Endodermal cell (in vitro differentiated cells): ENCODE data around the gene S100A10. TPM values are rescaled to one million over a fixed set of nuclear protein-coding genes. Genes with fewer than 3 reads are reported as not detected.

Experiments
- DNase-seq: peaks from one replicate; pipeline ENCODE4 v3.0.0-alpha.2; 2017
- H3K27ac ChIP-seq: 2 replicates; pipeline ENCODE4 v1.5.1; 2013; ENCODE audit warnings: mild to moderate bottlenecking, low read depth, low read length, moderate library complexity
- H3K27me3 ChIP-seq: 2 replicates; pipeline ENCODE4 v1.6.1; 2013; ENCODE audit warnings: mild to moderate bottlenecking, low read length, moderate library complexity; ENCODE audit not compliant: insufficient read depth, control insufficient read depth, poor library complexity, severe bottlenecking
- H3K36me3 ChIP-seq: 2 replicates; pipeline ENCODE4 v1.7.0; 2013; ENCODE audit warnings: mild to moderate bottlenecking, low read length, moderate library complexity; ENCODE audit not compliant: control insufficient read depth, insufficient read depth
- H3K4me1 ChIP-seq: one replicate; pipeline ENCODE4 v1.7.0; 2013; ENCODE audit warnings: low read length; ENCODE audit not compliant: control insufficient read depth, insufficient read depth
- H3K4me3 ChIP-seq: 2 replicates; pipeline ENCODE4 v1.5.1; 2013; ENCODE audit warnings: mild to moderate bottlenecking, low read length, moderate library complexity
- H3K9ac ChIP-seq: 2 replicates; pipeline ENCODE4 v1.6.1; 2013; ENCODE audit warnings: mild to moderate bottlenecking, low read length, moderate library complexity; ENCODE audit not compliant: poor library complexity, severe bottlenecking; ENCODE audit errors: extremely low read depth
- H3K9me3 ChIP-seq: 2 replicates; pipeline ENCODE4 v1.6.1; 2013; ENCODE audit warnings: mild to moderate bottlenecking, low read length, moderate library complexity; ENCODE audit not compliant: control insufficient read depth
- H3K27ac Mint-ChIP-seq: 2 replicates; pipeline ENCODE4 v1.8.0; 2020; ENCODE audit warnings: mixed read lengths
- H3K27me3 Mint-ChIP-seq: 2 replicates; pipeline ENCODE4 v1.8.0; 2021; ENCODE audit warnings: mild to moderate bottlenecking, mixed read lengths; ENCODE audit not compliant: insufficient read depth
- H3K36me3 Mint-ChIP-seq: 2 replicates; pipeline ENCODE4 v1.8.0; 2020; ENCODE audit warnings: low read depth, mixed read lengths
- H3K4me1 Mint-ChIP-seq: 2 replicates; pipeline ENCODE4 v1.8.0; 2020; ENCODE audit warnings: mixed read lengths
- H3K4me3 Mint-ChIP-seq: 2 replicates; pipeline ENCODE4 v1.8.0; 2020; ENCODE audit warnings: mild to moderate bottlenecking, moderate library complexity, mixed read lengths
- H3K9me3 Mint-ChIP-seq: 2 replicates; pipeline ENCODE4 v1.8.0; 2020; ENCODE audit warnings: mild to moderate bottlenecking, mixed read lengths
- WGBS, 2 experiments: methylation state at CpG; one replicate each; pipeline versions ENCODE4 v1.1.5 to v1.1.7; 2013; ENCODE audit warnings: missing lambda C conversion rate in 2 of 2, mixed read lengths in 1 of 2; ENCODE audit not compliant: insufficient coverage in 1 of 2, insufficient read length in 1 of 2; 5-methylcytosine and 5-hydroxymethylcytosine counted together
- total RNA-seq, 2 donors: library from RNA; stranded (reverse); fragmentation: NEBNext Ultra II Directional in 1 of 2; extraction: Animal tissue kit (Norgen Biotek cat#: 25700) in 1 of 2; gene quantifications; 2 replicates in 1 of 2; 3 replicates in 1 of 2; pipeline ENCODE4 v1.2.1, GENCODE V29; 2021
- TF ChIP-seq, protein P1 (sequence below): fragments of 200-600 bp; sonication (generic); conservative IDR thresholded peaks from 2 replicates; pipeline ENCODE4 v1.5.0; 2021; ENCODE audit warnings: antibody characterized with exemption, mild to moderate bottlenecking

The S100A10 gene
- total RNA-seq, 2 donors from 2014 or later: 352 to 880 TPM

- Histone ChIP-seq H3K4me3 (peak overlapping the region; percentile 91), H3K36me3 (peaks cover 22% of the 10 kb centered on the region), H3K27me3 (peaks cover 15% of the 10 kb centered on the region), H3K9me3 (no peaks in the 10 kb centered on the region), H3K4me1 (peaks cover 8% of the 10 kb centered on the region), H3K9ac (peak overlapping the region; percentile 59), H3K27ac (no peak overlapping the region)
- H3K27me3 Mint-ChIP-seq: peaks cover 3% of the 10 kb centered on the region
- H3K27ac Mint-ChIP-seq: peak overlapping the region; percentile 91
- H3K36me3 Mint-ChIP-seq: peaks cover 20% of the 10 kb centered on the region
- peak overlapping the region; percentile 84 for H3K4me3 Mint-ChIP-seq
- TF ChIP-seq, protein P1, sequence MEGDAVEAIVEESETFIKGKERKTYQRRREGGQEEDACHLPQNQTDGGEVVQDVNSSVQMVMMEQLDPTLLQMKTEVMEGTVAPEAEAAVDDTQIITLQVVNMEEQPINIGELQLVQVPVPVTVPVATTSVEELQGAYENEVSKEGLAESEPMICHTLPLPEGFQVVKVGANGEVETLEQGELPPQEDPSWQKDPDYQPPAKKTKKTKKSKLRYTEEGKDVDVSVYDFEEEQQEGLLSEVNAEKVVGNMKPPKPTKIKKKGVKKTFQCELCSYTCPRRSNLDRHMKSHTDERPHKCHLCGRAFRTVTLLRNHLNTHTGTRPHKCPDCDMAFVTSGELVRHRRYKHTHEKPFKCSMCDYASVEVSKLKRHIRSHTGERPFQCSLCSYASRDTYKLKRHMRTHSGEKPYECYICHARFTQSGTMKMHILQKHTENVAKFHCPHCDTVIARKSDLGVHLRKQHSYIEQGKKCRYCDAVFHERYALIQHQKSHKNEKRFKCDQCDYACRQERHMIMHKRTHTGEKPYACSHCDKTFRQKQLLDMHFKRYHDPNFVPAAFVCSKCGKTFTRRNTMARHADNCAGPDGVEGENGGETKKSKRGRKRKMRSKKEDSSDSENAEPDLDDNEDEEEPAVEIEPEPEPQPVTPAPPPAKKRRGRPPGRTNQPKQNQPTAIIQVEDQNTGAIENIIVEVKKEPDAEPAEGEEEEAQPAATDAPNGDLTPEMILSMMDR: peak; percentile 13
- DNase-seq: peak; percentile 64
- no peaks in the 10 kb centered on the region for H3K9me3 Mint-ChIP-seq
- 11 to 21% methylated on average over 11 to 17 of the region's 17 CpGs for WGBS, 2 experiments
- peaks cover 34% of the 10 kb centered on the region for H3K4me1 Mint-ChIP-seq
These were observed 42.0 kb upstream of the S100A10 start for GRCh38 chr1:152035539-152036266.

DNA sequence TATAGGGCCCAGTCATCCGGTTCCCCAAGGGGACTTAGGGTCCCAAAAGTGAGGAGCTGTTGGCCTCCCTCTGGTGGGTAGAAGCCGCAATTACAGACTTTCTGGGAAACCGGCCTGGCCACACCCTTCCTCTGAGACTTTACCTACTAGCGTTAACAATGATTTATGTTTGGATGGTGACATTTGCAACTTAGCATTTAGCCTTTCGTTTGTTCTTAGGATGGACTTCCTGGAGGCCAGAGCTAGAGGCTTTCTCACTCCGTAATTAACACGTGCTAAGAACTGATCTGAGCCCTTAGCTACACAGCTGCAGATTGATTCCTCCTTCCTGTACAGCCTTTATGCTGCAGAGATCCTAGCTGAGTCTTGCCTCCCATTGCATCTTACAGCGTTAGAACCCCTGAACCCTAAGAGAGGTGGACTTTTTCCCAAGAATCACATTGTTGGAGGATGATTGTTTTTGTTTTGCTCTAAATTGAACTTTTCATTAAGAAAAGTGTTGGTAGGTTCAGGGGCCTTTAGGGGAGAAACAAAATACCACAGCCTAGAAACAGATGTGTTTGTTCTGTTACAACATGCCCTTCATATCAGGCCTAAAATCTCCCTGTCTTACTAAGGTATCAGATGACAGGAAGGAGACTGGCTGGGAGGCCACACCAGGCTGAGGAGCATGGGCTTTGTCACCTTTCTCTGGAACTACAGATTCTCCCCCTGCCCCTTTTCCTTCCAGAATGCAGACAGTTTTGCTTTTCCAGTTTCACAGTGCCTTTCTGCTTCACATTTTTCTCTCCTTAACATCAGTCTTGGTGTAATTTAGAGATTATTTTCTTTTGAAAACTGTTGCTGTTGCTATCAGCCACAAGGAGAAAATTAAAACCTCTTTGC lies 41.2 kb upstream of the S100A10 start:
- H3K36me3 Mint-ChIP-seq: peaks cover 20% of the 10 kb centered on the region
- TF ChIP-seq, protein P1: peak; percentile 89

DNA sequence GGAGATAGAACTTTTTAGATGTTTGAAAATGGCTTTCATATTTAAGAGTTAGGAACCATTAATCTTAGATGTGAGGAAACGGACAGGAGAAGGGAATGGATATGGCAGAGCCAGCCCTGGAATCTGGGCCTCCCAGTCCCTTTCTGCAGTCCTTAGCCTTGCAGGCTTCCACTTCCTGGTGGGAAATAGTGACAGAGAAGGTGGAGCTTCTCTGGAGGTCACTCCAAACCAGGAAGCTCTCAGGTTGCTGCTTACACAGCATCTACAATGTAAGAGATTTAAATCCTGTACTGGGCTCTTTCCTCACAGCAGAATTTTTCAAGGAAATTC lies 40.6 kb upstream of the S100A10 start:
- peaks cover 20% of the 10 kb centered on the region for H3K36me3 Mint-ChIP-seq
- TF ChIP-seq, protein P1: no peak
- no peak for DNase-seq
- Histone ChIP-seq H3K9me3 (no peaks in the 10 kb centered on the region), H3K27ac (no peak overlapping the region), H3K4me1 (peaks cover 8% of the 10 kb centered on the region), H3K27me3 (peaks cover 9% of the 10 kb centered on the region), H3K36me3 (peaks cover 22% of the 10 kb centered on the region), H3K9ac (no peak overlapping the region), H3K4me3 (peak overlapping the region; percentile 91)
- no peaks in the 10 kb centered on the region for H3K9me3 Mint-ChIP-seq
- peaks cover 34% of the 10 kb centered on the region for H3K4me1 Mint-ChIP-seq
- peaks cover 3% of the 10 kb centered on the region for H3K27me3 Mint-ChIP-seq
- WGBS, 2 experiments: 76 to 82% methylated on average over 1 of the region's 1 CpG
- no peak overlapping the region for H3K27ac Mint-ChIP-seq
- H3K4me3 Mint-ChIP-seq: peak overlapping the region; percentile 84

More for the DNA sequence above, 41.2 kb upstream of the S100A10 start:
- peaks cover 9% of the 10 kb centered on the region for H3K27me3 ChIP-seq
- H3K9ac ChIP-seq: peak overlapping the region; percentile 59
- peak; percentile 90 for DNase-seq
- WGBS, 2 experiments: 7 to 21% methylated on average over 5 to 8 of the region's 8 CpGs
- H3K9me3 ChIP-seq: no peaks in the 10 kb centered on the region
- H3K4me1 Mint-ChIP-seq: peaks cover 34% of the 10 kb centered on the region
- peak overlapping the region; percentile 4 for H3K27ac ChIP-seq
- H3K4me1 ChIP-seq: peaks cover 8% of the 10 kb centered on the region
- H3K36me3 ChIP-seq: peaks cover 22% of the 10 kb centered on the region
- H3K9me3 Mint-ChIP-seq: no peaks in the 10 kb centered on the region
- H3K4me3 ChIP-seq: peak overlapping the region; percentile 91
- H3K27ac Mint-ChIP-seq: peak overlapping the region; percentile 91
- peak overlapping the region; percentile 84 for H3K4me3 Mint-ChIP-seq
- peaks cover 3% of the 10 kb centered on the region for H3K27me3 Mint-ChIP-seq
